Breast epithelium (tissue), 4 donors: ENCODE data around the gene CYB5A. TPM values are rescaled to one million over a fixed set of nuclear protein-coding genes. Genes with fewer than 3 reads are reported as not detected.

Source experiments
- DNase-seq, 2 donors: peaks; one replicate each; pipeline ENCODE4 v3.0.0-alpha.2; 2019; ENCODE audit warnings: low spot score in 2 of 2
- H3K27ac ChIP-seq, 2 donors: fragments of 200-600 bp; sonication (generic) in 1 of 2; one replicate each; pipeline ENCODE4 v1.5.1; 2016 to 2019; ENCODE audit warnings: mild to moderate bottlenecking in 1 of 2
- H3K27me3 ChIP-seq, 2 donors: fragments of 200-600 bp; sonication (generic) in 1 of 2; one replicate each; pipeline versions ENCODE4 v1.5.1 to v1.6.0; 2017 to 2019; ENCODE audit warnings: control low read depth in 1 of 2, mild to moderate bottlenecking in 1 of 2
- H3K36me3 ChIP-seq: fragments of 200-600 bp; one replicate; pipeline ENCODE4 v1.5.1; 2019
- H3K4me1 ChIP-seq, 2 donors: fragments of 200-600 bp; sonication (generic); one replicate each; pipeline ENCODE4 v1.5.1; 2016 to 2019; ENCODE audit warnings: control low read depth in 1 of 2
- H3K4me3 ChIP-seq, 3 donors: fragments of 200-600 bp; sonication (generic); 1 replicate in 2 of 3; 2 replicates in 1 of 3; pipeline ENCODE4 v1.5.1; 2016 to 2019; ENCODE audit warnings: mild to moderate bottlenecking in 3 of 3, moderate library complexity in 2 of 3
- H3K9me3 ChIP-seq, 2 donors: fragments of 200-600 bp; sonication (generic) in 1 of 2; one replicate each; pipeline ENCODE4 v1.5.1; 2016 to 2019; ENCODE audit warnings: control low read depth in 1 of 2
- POLR2A ChIP-seq: fragments of 450-650 bp; IDR thresholded peaks from one replicate; pipeline ENCODE4 v1.6.1; 2016; ENCODE audit warnings: antibody characterized with exemption, mild to moderate bottlenecking, moderate library complexity
- POLR2AphosphoS5 ChIP-seq, 3 donors: sonication (generic); formaldehyde crosslinking; IDR thresholded peaks; one replicate each; pipeline ENCODE4 v1.6.1; 2017; ENCODE audit warnings: antibody characterized with exemption in 3 of 3
- intact Hi-C: fragments of 100-400 bp; cut with DNase I; formaldehyde crosslinking; loops from one replicate; pipeline ENCODE4 v1.15.1; 2023; ENCODE audit warnings: low total_unique reads
- total RNA-seq, 3 donors: library from RNA; depleted of rRNA; stranded (reverse); fragments of >200 nt; gene quantifications; one replicate each; pipeline ENCODE4 v1.1.0, GENCODE V29; 2016
- TF ChIP-seq, protein P1 (sequence below), 3 donors: fragments of 450-650 bp; IDR thresholded peaks; one replicate each; pipeline ENCODE4 v1.5.1; 2016 to 2017; ENCODE audit warnings: antibody characterized with exemption in 3 of 3, mild to moderate bottlenecking in 3 of 3, moderate library complexity in 3 of 3

CYB5A gene
- total RNA-seq, 3 donors from 2014 or later, result 185 to 646 (median 300) TPM

DNA sequence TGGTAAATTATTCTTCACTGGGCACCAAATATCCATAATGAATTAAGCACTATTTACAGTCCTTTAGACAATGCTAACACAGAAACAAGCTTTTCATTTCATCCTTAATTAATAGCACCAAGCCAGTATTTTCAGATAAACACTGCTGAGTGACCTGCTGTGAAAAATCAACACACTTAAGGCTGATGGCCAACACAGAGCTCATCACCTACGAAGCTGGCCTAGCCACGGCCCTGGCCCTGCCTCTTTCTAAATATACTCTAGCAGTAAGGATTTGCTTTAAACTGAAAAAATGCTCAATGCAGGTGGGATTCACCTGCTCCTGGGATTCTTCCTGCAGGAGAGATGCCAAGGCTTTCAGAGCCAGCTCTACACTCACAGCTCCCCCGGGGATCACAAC is 18.4 kb downstream of the CYB5A start:
- no peak for DNase-seq
- Histone ChIP-seq H3K27ac (peak overlapping the region in 1 of 2 donors; percentile 50), H3K27me3 (no peaks in the 10 kb centered on the region), H3K9me3 (no peaks in the 10 kb centered on the region), H3K4me1 (peaks cover 3 to 8% of the 10 kb centered on the region in 2 donors), H3K4me3 (no peak overlapping the region), H3K36me3 (no peaks in the 10 kb centered on the region)
- intact Hi-C loops, result no loop called here
- TF ChIP-seq, protein P1, sequence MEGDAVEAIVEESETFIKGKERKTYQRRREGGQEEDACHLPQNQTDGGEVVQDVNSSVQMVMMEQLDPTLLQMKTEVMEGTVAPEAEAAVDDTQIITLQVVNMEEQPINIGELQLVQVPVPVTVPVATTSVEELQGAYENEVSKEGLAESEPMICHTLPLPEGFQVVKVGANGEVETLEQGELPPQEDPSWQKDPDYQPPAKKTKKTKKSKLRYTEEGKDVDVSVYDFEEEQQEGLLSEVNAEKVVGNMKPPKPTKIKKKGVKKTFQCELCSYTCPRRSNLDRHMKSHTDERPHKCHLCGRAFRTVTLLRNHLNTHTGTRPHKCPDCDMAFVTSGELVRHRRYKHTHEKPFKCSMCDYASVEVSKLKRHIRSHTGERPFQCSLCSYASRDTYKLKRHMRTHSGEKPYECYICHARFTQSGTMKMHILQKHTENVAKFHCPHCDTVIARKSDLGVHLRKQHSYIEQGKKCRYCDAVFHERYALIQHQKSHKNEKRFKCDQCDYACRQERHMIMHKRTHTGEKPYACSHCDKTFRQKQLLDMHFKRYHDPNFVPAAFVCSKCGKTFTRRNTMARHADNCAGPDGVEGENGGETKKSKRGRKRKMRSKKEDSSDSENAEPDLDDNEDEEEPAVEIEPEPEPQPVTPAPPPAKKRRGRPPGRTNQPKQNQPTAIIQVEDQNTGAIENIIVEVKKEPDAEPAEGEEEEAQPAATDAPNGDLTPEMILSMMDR (IDR thresholded peaks at IDR 0.05), result no peak
- TF ChIP-seq POLR2A (no peak), POLR2AphosphoS5 (IDR thresholded peaks at IDR 0.05) (no peak)

DNA sequence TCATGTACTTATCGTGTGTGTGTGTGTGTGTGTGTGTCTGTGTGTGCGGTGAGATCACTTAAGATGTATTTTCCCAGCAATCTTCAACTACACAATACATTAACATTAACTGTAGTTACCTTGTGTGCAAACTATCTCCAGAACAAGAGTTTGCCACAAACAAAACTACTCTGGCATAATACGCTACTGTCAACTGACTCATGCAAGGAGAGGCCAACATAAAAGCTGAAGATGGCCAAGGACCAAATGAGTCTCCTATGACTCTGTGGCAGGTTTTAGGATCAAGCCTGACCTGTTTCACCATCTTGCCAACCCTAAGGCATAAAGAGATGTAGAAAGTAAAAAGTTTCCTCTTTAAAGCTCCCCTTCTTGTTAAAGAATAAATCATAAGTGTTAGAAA is 20.1 kb downstream of the CYB5A start:
- H3K27ac ChIP-seq, result peak overlapping the region in 1 of 2 donors; percentile 22
- no peaks in the 10 kb centered on the region for H3K36me3 ChIP-seq
- intact Hi-C loops, result no loop called here
- TF ChIP-seq, protein P1 (IDR thresholded peaks at IDR 0.05), result no peak
- TF ChIP-seq POLR2A, result no peak
- no peak for TF ChIP-seq POLR2AphosphoS5 (IDR thresholded peaks at IDR 0.05)
- no peaks in the 10 kb centered on the region for H3K9me3 ChIP-seq
- H3K27me3 ChIP-seq, result no peaks in the 10 kb centered on the region
- H3K4me3 ChIP-seq, result no peak overlapping the region
- H3K4me1 ChIP-seq, result no peaks in the 10 kb centered on the region
- no peak for DNase-seq

DNA sequence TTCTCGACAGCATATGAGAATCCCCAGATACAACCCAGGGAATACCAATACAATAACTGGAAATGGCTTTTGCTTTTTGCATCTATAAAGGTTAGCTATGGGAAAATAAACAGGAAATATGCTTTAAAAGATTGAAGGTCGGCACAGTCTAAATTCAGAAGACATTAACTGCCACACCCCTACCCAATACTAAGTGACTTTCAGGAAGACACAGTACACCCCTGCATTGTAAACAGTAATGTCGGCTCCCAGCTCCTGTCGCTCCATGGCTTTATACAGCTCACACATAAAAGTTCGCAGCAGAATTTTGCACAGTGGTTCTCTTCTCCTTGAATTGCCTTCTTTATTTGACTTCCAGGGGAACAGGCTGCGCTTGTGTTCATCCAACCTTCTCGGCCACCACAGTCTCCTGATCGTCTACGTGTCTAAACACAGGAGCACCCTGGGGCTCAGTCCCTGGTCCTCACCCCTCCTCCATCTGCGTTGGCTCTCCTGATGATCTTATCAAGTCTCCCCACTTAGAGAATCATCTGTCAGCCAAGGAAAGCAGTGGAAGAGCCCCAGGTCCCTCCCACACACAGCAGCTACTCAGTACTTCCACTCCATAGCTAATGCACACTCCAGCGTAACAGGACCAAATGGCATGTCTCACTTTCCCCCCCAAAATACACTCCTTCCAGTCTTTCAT is 22.7 kb downstream of the CYB5A start:
- no peaks in the 10 kb centered on the region for H3K4me1 ChIP-seq
- H3K27ac ChIP-seq, result peak overlapping the region; percentile 3 to 56
- no peaks in the 10 kb centered on the region for H3K9me3 ChIP-seq

DNA sequence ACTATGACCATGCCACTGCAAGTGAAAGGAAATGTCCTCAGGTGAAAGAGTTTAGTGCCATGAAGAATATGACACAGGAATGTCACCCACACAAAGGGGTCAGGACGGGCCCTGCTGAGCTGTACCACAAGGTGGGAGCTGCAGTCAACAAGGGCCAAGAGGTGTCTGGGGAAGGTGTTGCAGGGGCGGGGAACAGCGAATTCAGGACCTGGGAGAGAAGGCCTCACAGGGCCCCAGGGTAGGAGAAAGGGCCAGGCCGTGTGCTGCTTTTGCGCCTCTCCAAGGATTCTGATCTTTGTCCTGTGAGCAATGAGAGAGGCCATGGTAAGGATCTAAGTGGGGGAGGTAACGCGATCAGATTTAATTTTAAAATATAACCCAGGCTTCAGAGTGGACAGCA is 23.6 kb downstream of the CYB5A start:
- Histone ChIP-seq H3K4me3 (no peak overlapping the region), H3K27ac (no peak overlapping the region), H3K4me1 (no peaks in the 10 kb centered on the region), H3K36me3 (no peaks in the 10 kb centered on the region), H3K9me3 (no peaks in the 10 kb centered on the region), H3K27me3 (no peaks in the 10 kb centered on the region)
- DNase-seq, result no peak
- intact Hi-C loops, result no loop called here
- TF ChIP-seq, protein P1 (IDR thresholded peaks at IDR 0.05), result no peak
- TF ChIP-seq POLR2A (no peak), POLR2AphosphoS5 (IDR thresholded peaks at IDR 0.05) (no peak)

More for the DNA sequence above, 22.7 kb downstream of the CYB5A start:
- no peak for TF ChIP-seq POLR2AphosphoS5 (IDR thresholded peaks at IDR 0.05)
- TF ChIP-seq, protein P1 (IDR thresholded peaks at IDR 0.05), result no peak
- TF ChIP-seq POLR2A, result no peak
- no peaks in the 10 kb centered on the region for H3K36me3 ChIP-seq
- intact Hi-C loops, result no loop called here
- no peak overlapping the region for H3K4me3 ChIP-seq
- DNase-seq, result no peak
- H3K27me3 ChIP-seq, result no peaks in the 10 kb centered on the region

DNA sequence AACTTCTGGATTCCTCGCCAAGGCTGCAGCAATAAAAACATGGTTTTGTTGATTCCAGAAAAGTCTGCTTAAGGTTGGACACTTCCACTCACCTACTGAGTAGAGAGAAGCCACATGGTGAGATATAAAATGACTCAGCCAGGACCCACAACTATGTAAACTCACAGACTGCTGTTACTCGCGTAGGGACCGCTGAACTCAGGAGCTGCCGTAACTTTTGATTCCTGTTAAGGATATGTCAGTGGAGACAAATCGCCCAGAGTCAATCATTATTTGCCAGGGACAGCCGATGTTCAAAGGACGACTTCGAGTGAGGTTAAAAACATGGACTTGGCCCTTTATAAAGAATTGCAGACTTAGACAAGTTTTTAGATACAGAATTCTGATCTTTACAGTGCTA is 25.6 kb downstream of the CYB5A start:
- no peaks in the 10 kb centered on the region for H3K27me3 ChIP-seq
- H3K4me3 ChIP-seq, result no peak overlapping the region
- intact Hi-C loops, result no loop called here
- H3K4me1 ChIP-seq, result no peaks in the 10 kb centered on the region
- H3K27ac ChIP-seq, result no peak overlapping the region
- no peaks in the 10 kb centered on the region for H3K9me3 ChIP-seq
- no peak for DNase-seq
- H3K36me3 ChIP-seq, result no peaks in the 10 kb centered on the region
- TF ChIP-seq POLR2A (no peak), POLR2AphosphoS5 (IDR thresholded peaks at IDR 0.05) (no peak)
- TF ChIP-seq, protein P1 (IDR thresholded peaks at IDR 0.05), result no peak
